CD4-positive, CD25-positive, alpha-beta regulatory T cell (primary cell): ENCODE measurements around the gene ADGRV1. TPM values are rescaled to one million over a fixed set of nuclear protein-coding genes. Genes with fewer than 3 reads are reported as not detected.
"Not testable (repeated sequence)": the region's sequence is repeated elsewhere in the genome, so short reads cannot be mapped to it uniquely, and the experiment has no call there.

Source experiments
- ATAC-seq, 2 donors: fragments of 150-1000 bp; cut with Tn5 transposase; one replicate each; pipeline ENCODE4 v1.10.0; 2021; ENCODE audit warnings: low read depth in 2 of 2, moderate number of reproducible peaks in 2 of 2, moderate library complexity in 1 of 2
- DNase-seq, 3 donors: peaks; one replicate each; pipeline versions ENCODE4 v3.0.0 to v3.0.0-alpha.2; 2012 to 2022; ENCODE audit warnings: mixed read lengths in 1 of 3
- H3K27ac ChIP-seq: one replicate; pipeline ENCODE4 v1.7.0; 2013; ENCODE audit warnings: mild to moderate bottlenecking, low read length; ENCODE audit not compliant: insufficient read depth, poor library complexity, severe bottlenecking
- H3K27me3 ChIP-seq: one replicate; pipeline ENCODE4 v1.7.0; 2013; ENCODE audit warnings: low read length; ENCODE audit not compliant: control insufficient read depth, insufficient read depth
- H3K36me3 ChIP-seq: one replicate; pipeline ENCODE4 v1.7.0; 2013; ENCODE audit warnings: mild to moderate bottlenecking, low read length, moderate library complexity; ENCODE audit not compliant: control insufficient read depth, insufficient read depth
- H3K4me1 ChIP-seq: 2 replicates; pipeline ENCODE4 v1.7.0; 2013; ENCODE audit warnings: mild to moderate bottlenecking, low read length; ENCODE audit not compliant: insufficient read depth, control insufficient read depth, poor library complexity, severe bottlenecking
- H3K4me3 ChIP-seq: one replicate; pipeline ENCODE4 v1.7.0; 2013; ENCODE audit warnings: low read depth, mild to moderate bottlenecking, low read length, moderate library complexity
- H3K9me3 ChIP-seq, 2 experiments: 1 replicate in 1 of 2; 2 replicates in 1 of 2; pipeline ENCODE4 v1.7.0; 2013; ENCODE audit warnings: low read length in 2 of 2, mild to moderate bottlenecking in 1 of 2, moderate library complexity in 1 of 2; ENCODE audit not compliant: control insufficient read depth in 2 of 2
- H3K27ac Mint-ChIP-seq, 3 donors: one replicate each; pipeline ENCODE4 v1.8.0; 2020 to 2022; ENCODE audit warnings: mild to moderate bottlenecking in 3 of 3, mixed read lengths in 3 of 3, moderate library complexity in 2 of 3
- H3K27me3 Mint-ChIP-seq: one replicate; pipeline ENCODE4 v1.8.0; 2022; ENCODE audit warnings: mild to moderate bottlenecking, mixed read lengths
- H3K36me3 Mint-ChIP-seq: one replicate; pipeline ENCODE4 v1.8.0; 2020; ENCODE audit warnings: mixed read lengths
- H3K4me1 Mint-ChIP-seq, 4 donors: one replicate each; pipeline ENCODE4 v1.8.0; 2020 to 2022; ENCODE audit warnings: mixed read lengths in 4 of 4, mild to moderate bottlenecking in 1 of 4
- H3K4me3 Mint-ChIP-seq, 4 donors: one replicate each; pipeline ENCODE4 v1.8.0; 2020 to 2022; ENCODE audit warnings: mild to moderate bottlenecking in 4 of 4, mixed read lengths in 4 of 4, moderate library complexity in 3 of 4
- H3K9me3 Mint-ChIP-seq, 7 donors: one replicate each; pipeline ENCODE4 v1.8.0; 2020 to 2022; ENCODE audit warnings: mixed read lengths in 7 of 7, mild to moderate bottlenecking in 3 of 7, moderate library complexity in 2 of 7
- polyA plus RNA-seq, 4 donors: library from polyadenylated mRNA; unstranded; fragments of 300-500 nt; fragmentation: Illumina TruSeq; gene quantifications; one replicate each; pipeline ENCODE4 v1.2.3, GENCODE V29; 2021
- total RNA-seq: library from RNA; stranded (reverse); gene quantifications from one replicate; pipeline ENCODE4 v1.2.3, GENCODE V29; 2022

The ADGRV1 gene
- total and polyA plus RNA-seq, 5 donors from 2014 or later = 0.42 to 0.52 TPM; not detected in 3

DNA sequence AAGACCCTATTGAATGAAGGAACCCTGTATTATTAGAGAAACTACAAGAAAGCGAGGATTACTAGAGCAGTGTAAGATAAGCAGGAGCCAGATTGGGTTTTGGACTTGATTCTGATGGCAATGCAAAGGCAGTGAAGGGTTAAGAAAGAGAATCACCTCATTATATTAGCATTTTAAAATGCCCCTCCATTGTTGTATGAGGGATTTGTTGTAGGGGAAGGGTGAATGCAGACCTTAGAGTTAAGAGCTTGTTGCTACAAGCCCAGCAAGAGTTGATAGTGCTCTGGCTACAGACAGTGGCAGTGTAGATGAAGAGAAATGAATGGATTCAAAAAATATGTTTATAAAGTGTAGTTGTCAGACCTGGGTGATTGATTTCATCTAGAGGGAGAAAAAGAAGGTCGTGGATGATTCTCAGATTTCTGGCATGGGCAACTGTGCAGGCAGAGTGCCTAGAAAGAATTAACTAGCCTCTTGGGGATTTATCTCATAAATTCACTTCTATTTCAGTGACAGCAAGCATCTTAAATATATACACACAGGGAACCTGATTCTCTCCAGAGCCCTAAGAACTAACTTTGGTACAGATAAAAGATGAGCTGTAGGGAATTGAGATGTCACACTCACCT, 479.7 kb downstream of the ADGRV1 start:
- Histone ChIP-seq H3K36me3 (no peaks in the 10 kb centered on the region), H3K27ac (no peak overlapping the region), H3K27me3 (peaks cover 3% of the 10 kb centered on the region), H3K4me1 (no peaks in the 10 kb centered on the region), H3K4me3 (no peak overlapping the region), H3K9me3 (no peaks in the 10 kb centered on the region)
- Mint-ChIP-seq H3K27ac (peak overlapping the region in 1 of 3 donors; percentile 0), H3K4me3 (no peak overlapping the region), H3K9me3 (peaks cover 0 to 9% (median 0%) of the 10 kb centered on the region in 7 donors), H3K36me3 (no peaks in the 10 kb centered on the region), H3K4me1 (no peaks in the 10 kb centered on the region), H3K27me3 (peaks cover 4% of the 10 kb centered on the region)
- DNase-seq (no peak), ATAC-seq (no peak)

DNA sequence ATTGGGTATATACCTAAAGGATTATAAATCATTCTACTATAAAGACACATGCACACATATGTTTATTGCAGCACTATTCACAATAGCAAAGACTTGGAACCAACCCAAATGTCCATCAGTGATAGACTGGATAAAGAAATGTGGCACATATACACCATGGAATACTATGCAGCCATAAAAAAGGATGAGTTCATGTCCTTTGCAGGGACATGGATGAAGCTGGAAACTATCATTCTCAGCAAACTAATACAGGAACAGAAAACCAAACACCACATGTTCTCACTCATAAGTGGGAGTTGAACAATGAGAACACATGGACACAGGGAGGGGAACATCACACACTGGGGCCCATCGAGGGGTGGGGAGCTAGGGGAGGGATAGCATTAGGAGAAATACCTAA, 482.5 kb downstream of the ADGRV1 start:
- not testable (repeated sequence) for H3K4me3 Mint-ChIP-seq, H3K27me3 ChIP-seq, H3K4me1 ChIP-seq, H3K4me1 Mint-ChIP-seq, H3K27me3 Mint-ChIP-seq, H3K9me3 Mint-ChIP-seq, H3K4me3 ChIP-seq, ATAC-seq, H3K36me3 Mint-ChIP-seq, H3K27ac ChIP-seq, H3K9me3 ChIP-seq, H3K36me3 ChIP-seq, DNase-seq, H3K27ac Mint-ChIP-seq

DNA sequence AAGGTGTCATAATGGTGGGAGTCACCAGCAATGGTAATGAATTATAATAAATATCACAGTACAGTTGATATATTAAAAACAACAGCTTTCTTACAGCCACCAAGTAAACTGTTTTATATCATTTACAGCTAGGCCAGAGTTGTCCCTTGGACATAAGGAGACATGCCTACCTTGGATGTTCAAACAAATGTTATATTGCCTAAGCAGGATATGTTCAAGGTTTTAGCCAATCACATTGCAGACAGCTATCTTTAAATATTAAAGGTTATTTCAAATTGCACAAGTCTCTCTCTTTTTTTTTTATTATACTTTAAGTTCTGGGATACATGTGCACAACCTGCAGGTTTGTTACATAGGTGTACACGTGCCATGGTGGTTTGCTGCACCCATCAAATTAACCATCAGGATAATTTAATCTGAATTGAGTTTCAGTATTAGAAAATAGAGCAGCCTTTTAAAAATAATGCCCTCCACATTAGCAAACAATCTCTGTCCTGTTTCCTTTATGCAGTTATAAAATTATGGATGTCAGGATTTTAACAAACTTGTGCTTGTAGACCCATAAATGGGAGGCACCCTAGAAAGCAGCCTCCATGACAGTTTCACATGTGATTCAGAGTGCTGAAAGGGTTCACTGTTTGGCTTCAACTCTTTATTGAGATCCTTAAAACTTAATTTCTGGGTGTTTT, 483.8 kb downstream of the ADGRV1 start:
- no peak for ATAC-seq
- DNase-seq = no peak
- Histone ChIP-seq H3K4me1 (no peaks in the 10 kb centered on the region), H3K27me3 (peaks cover 2% of the 10 kb centered on the region), H3K4me3 (no peak overlapping the region), H3K36me3 (no peaks in the 10 kb centered on the region), H3K27ac (no peak overlapping the region), H3K9me3 (no peaks in the 10 kb centered on the region)
- no peak overlapping the region for H3K4me3 Mint-ChIP-seq
- no peaks in the 10 kb centered on the region for H3K36me3 Mint-ChIP-seq
- H3K27me3 Mint-ChIP-seq = peaks cover 4% of the 10 kb centered on the region
- H3K27ac Mint-ChIP-seq = no peak overlapping the region
- peaks cover 0 to 9% (median 0%) of the 10 kb centered on the region in 7 donors for H3K9me3 Mint-ChIP-seq
- H3K4me1 Mint-ChIP-seq = no peaks in the 10 kb centered on the region

DNA sequence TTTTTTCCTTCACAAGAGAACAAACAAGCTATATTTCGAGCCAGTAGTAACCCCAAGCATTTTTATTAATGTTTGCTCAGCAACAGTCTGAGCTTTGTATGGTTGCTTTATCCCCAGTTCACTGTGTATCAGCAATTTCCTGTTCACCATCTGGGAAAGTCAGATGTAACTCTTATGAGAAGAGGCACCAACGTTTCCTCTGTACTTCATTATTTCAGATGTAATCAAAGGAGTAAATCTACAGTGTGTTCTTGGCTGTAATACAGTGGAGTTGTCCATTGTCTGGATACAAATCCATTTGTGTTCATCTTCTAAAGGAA, 484.3 kb downstream of the ADGRV1 start:
- Histone ChIP-seq H3K36me3 (no peaks in the 10 kb centered on the region), H3K9me3 (no peaks in the 10 kb centered on the region), H3K27ac (no peak overlapping the region), H3K4me1 (no peaks in the 10 kb centered on the region), H3K4me3 (no peak overlapping the region), H3K27me3 (peaks cover 2% of the 10 kb centered on the region)
- DNase-seq (no peak), ATAC-seq (no peak)
- Mint-ChIP-seq H3K9me3 (peaks cover 0 to 9% (median 0%) of the 10 kb centered on the region in 7 donors), H3K27me3 (peaks cover 4% of the 10 kb centered on the region), H3K36me3 (no peaks in the 10 kb centered on the region), H3K4me1 (no peaks in the 10 kb centered on the region), H3K4me3 (no peak overlapping the region), H3K27ac (no peak overlapping the region)

DNA sequence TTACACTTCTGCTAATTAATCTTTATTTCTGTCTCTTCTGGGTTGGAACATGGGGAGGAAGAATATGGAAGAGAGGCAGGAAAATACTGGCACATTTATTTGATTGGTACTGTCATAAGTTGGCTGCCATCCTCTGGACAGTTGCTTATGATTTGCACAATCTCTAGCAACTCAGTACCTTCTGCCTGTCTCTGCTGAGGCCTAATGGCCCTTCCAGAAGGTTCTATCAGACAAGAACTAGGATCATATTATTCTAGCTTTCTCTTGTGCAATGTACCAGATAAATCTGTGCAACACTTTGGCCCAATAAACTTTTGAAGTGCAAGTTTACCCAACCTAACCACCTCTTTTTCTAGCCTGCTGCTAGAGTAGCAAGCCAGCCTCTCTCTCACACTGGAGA, 489.5 kb downstream of the ADGRV1 start:
- H3K4me3 ChIP-seq = no peak overlapping the region
- H3K9me3 Mint-ChIP-seq = peaks cover 0 to 4% (median 0%) of the 10 kb centered on the region in 7 donors
- no peaks in the 10 kb centered on the region for H3K36me3 Mint-ChIP-seq
- peaks cover 4% of the 10 kb centered on the region for H3K27me3 ChIP-seq
- H3K9me3 ChIP-seq = no peaks in the 10 kb centered on the region
- no peak overlapping the region for H3K27ac ChIP-seq
- H3K27ac Mint-ChIP-seq = no peak overlapping the region
- no peak for DNase-seq
- ATAC-seq = no peak
- peaks cover 4% of the 10 kb centered on the region for H3K27me3 Mint-ChIP-seq
- H3K4me1 Mint-ChIP-seq = no peaks in the 10 kb centered on the region
- H3K4me3 Mint-ChIP-seq = no peak overlapping the region
- no peaks in the 10 kb centered on the region for H3K36me3 ChIP-seq
- H3K4me1 ChIP-seq = no peaks in the 10 kb centered on the region

DNA sequence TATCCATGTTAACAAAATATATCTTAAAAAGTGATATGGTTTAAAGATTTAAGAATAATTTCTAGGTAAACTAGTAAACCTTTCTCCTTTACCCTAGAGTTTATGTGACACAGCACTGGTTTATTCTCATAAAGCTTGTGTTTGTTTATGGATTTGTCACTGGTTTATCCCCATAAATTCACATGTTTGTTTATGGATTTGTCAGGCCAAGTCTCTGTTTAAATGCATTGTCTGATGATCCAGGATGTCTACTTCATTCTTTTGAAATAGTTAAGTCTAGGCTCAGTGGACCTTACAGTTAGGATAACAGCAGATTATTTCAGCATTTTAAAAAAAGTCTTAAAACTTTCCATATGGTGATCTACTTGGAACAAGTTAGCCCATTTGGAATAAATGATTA, 490.5 kb downstream of the ADGRV1 start:
- DNase-seq = no peak
- H3K4me3 ChIP-seq = no peak overlapping the region
- no peak overlapping the region for H3K27ac Mint-ChIP-seq
- H3K9me3 Mint-ChIP-seq = peaks cover 0 to 6% (median 0%) of the 10 kb centered on the region in 7 donors
- H3K27ac ChIP-seq = no peak overlapping the region
- H3K4me1 ChIP-seq = no peaks in the 10 kb centered on the region
- no peaks in the 10 kb centered on the region for H3K36me3 Mint-ChIP-seq
- no peaks in the 10 kb centered on the region for H3K36me3 ChIP-seq
- no peaks in the 10 kb centered on the region for H3K9me3 ChIP-seq
- ATAC-seq = no peak
- H3K4me3 Mint-ChIP-seq = no peak overlapping the region
- H3K4me1 Mint-ChIP-seq = no peaks in the 10 kb centered on the region
- peaks cover 4% of the 10 kb centered on the region for H3K27me3 Mint-ChIP-seq
- H3K27me3 ChIP-seq = peaks cover 5% of the 10 kb centered on the region

DNA sequence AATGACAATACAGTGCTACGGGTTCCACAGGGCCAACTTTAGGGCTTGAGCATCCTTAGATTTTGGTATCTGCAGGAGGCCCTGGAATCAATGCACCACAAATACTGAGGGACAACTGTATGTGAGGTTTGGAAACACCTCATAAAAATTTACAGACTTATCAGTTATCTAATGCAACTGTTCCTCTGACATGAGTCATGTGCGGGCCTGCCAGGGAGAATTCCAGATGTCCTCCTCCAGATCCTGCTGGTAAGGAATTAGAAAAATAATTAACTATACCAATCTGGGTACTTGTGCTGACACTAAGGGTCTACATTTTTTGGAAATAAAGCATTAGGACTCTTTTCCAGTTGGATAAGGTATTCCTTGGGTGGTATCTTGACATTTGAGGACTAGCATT, 491.2 kb downstream of the ADGRV1 start:
- Histone ChIP-seq H3K27me3 (peaks cover 5% of the 10 kb centered on the region), H3K9me3 (no peaks in the 10 kb centered on the region), H3K36me3 (no peaks in the 10 kb centered on the region), H3K27ac (no peak overlapping the region), H3K4me1 (no peaks in the 10 kb centered on the region), H3K4me3 (no peak overlapping the region)
- Mint-ChIP-seq H3K9me3 (peaks cover 0 to 6% (median 0%) of the 10 kb centered on the region in 7 donors), H3K27ac (no peak overlapping the region), H3K4me3 (no peak overlapping the region), H3K27me3 (peaks cover 4% of the 10 kb centered on the region), H3K36me3 (no peaks in the 10 kb centered on the region), H3K4me1 (no peaks in the 10 kb centered on the region)
- DNase-seq (no peak), ATAC-seq (no peak)

DNA sequence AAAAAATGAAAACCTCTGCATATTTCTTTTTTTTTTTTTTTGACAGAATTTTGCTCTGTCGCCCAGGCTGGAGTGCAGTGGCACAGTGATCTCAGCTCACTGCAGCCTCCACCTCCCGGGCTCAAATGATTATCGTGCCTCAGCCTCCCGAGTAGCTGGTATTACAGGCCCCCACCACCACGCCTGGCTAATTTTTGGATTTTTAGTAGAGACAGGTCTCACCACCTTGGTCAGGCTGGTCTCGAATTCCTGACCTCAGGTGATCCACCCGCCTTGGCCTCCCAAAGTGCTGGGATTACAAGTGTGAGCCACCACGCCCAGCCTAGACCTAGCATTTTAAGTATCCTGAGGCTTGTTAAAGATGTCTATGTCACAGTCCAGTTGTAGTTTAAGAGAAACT, 493.8 kb downstream of the ADGRV1 start:
- H3K9me3 ChIP-seq, H3K27me3 ChIP-seq, DNase-seq, H3K9me3 Mint-ChIP-seq, H3K27ac ChIP-seq, H3K36me3 Mint-ChIP-seq, H3K4me1 Mint-ChIP-seq, H3K4me3 ChIP-seq, H3K27me3 Mint-ChIP-seq, H3K4me3 Mint-ChIP-seq, H3K4me1 ChIP-seq, H3K27ac Mint-ChIP-seq, H3K36me3 ChIP-seq, ATAC-seq: not testable (repeated sequence)
